NCI-H1092 (cell line): Measurements from ENCODE around the gene FNTB.

Experiments used
- DNase-seq: peaks from one replicate; lab custom pipeline; 2025; lab: John Stamatoyannopoulos, UW

FNTB gene

DNA sequence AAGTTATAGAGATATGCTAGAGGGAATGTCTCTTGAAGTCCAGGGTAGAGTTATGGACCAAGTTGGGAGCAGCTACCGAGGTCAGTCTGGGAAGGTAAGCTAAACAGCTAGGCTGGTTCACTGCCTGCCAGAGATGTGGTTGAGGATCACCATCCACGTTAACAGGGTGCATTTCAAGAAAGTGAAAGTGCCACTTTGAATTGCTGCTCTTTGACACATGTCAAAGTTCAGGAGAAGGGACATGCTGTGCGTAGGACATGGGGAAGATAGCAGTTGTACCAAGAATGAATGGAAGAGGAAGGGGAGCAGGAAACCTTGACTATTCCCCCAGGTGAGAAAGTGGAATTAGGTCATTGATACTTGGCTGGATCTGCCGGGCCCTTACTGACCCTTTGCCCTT is 66.1 kb downstream of the FNTB start:
- DNase-seq, result no peak

DNA sequence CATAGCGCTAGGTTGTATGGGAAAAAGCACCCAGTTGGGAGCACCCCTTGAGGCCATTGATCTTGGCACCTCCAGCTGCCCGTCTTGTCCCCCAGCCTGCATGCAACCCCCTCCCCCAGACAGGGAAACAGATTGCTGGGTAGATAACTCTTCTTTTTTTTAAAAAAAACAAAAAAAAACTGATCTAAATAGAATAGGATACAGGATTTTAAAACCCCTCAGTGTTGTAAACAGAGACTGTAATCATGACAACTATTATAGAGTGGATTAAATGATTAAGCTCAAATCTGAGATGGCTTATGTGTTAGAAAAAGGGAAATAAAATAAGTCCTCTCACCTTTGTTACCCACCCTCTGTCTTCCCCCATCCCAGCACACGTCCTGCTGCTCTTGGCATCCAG is 66.8 kb downstream of the FNTB start:
- DNase-seq, result no peak

DNA sequence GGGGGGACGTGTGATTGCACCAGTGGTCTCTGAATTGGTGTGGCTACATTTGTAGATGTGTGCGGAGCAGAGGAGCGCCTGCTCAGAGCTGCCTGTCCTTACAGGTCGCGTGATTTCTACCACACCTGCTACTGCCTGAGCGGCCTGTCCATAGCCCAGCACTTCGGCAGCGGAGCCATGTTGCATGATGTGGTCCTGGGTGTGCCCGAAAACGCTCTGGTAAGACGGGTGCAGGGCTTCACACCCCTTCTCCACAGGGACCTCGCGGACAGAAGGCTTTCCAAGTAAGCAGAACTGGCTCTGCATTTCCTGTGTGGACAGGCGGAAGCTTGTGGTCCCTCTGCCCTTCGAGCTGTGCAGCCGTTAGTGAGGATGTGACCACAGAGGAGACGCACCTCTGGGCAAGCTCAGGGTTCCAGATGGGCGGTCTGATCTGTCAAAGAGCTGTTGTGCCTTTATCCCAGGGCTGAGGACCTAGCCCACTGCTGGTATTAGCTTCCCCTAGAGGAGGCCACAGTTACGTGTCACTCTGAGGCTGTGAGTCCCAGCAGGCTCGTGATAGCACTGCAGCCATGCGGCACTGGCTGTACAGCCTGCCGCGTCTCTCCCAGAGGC is 67.9 kb downstream of the FNTB start:
- no peak for DNase-seq

DNA sequence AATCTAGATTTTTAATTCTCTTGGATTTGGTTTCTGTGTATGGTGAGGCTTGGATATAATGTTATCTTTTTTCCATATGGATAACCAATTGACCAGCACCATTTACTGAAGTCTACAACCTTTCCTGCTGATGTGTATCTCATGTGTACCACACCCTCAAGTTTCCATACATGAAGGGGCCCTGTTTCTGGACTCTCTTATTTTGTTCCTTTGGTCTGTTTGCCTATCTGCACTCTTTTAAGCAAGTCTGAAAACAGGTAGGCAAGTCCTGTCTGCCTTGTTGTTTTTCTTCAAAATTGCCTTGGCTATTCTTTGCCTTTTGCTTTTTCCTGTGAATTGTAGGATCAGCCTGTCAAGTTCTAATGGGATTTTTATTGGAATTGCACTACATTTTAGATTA is 71.0 kb downstream of the FNTB start:
- no peak for DNase-seq

DNA sequence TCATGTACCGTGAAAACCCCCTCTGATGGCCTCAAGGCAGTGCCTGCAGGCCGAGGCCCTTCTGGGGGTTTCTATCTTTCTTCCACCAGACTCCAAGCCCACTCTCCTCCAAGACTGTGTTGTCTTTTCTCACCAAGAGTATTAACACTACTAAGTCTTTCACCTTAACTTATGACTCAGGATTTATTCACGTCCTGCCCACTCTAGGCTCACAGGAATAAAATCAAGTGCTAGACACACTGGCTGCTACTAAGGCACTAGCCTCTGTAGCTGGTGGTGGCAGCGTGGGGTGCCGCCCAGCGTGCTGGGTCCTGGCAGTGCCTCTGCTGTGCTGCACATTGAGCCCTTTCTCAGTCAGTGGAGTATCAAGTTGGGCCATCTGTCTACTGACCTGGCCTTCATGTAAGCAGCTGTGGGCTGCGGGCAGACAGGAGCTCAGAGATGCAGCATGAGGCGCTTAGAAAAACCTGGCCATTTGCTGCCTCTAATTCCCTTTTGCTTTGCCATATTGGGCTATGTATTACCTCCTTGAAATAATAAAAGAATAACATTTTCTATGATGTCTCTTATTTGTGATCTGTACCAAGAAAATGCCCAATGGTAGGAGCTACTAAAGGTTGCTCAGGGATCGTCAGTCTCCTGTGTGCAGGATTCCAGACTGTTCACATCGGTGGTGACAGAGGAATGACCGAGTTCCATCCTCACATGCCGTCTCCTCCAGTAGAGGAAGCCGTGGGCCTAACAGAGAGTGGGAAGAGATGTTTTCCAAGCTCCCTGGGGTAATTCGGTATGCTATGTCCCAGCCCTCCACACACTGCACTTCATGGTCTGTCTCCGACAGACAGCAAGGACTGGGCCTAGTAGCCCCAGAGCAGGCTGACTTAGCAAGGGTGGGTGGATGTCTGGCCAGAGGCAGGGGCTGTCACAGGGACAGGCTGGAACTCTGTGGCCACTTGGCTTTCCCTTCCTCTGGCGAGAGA is 75.7 kb downstream of the FNTB start:
- no peak for DNase-seq

DNA sequence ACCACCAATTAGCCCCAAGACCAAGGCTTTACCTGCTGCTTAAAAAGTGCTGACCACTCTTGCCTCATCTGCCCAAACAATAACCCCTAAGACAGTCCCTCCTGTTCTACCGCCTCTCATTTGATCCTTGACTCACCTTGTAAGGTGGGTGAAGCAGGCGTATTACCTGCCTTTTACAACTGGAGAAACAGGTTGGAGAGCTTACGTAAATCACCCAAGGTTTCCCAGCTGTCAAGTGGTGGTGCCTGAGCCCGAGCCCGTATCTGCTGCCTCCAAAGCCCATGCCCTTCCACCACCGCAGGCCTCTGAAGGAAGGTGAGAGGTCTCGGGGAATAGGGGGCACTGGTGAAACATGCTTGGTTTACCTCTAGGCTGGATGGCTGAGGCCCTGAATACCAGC is 79.0 kb downstream of the FNTB start:
- no peak for DNase-seq

- DNase-seq, result no peak
Observed at GRCh38 chr14:65069874-65070413, 83.2 kb downstream of the FNTB start.

DNA sequence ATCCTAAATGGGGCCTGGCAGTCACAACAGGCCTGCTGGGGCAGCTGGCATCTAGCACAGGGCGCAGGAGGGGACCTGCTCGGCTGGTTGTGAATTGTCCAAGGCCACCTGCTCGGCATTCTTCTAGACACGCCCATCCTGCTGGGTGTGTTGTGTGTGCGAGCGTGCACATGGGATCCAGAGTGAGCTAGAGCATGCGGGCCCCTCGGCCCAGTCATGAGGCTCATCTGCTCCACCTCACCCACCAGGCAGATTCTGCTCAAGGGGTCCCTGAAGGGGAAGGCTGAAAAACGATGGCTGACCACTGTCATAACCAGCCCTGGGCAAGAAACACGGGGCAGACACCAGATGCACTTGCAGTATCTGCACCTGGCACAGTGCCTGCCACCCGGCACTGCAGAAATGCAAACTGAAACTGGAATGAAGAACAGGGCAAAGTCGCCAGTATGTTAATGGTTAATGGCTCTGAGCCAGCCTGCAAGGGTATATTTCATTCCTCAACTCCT is 83.8 kb downstream of the FNTB start:
- DNase-seq, result no peak

DNA sequence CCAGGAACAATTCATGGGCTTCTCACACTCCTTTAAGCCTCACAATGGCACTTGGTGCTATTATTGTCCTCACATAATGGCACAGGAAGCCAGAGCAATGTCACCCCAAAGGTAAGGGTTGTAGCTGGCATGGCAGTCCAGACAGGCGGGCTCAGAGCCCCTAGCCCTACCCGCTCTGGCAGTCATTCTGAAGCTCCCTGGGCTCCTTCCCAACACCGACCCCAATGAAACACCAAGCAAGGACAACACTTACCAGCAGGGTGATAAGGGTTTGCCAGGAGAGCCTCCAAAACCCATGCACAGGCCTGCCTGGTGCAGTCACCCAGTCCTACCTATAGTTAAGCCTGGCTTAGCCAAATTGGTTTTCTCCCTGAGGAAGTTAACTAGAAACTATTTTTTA is 84.8 kb downstream of the FNTB start:
- no peak for DNase-seq

DNA sequence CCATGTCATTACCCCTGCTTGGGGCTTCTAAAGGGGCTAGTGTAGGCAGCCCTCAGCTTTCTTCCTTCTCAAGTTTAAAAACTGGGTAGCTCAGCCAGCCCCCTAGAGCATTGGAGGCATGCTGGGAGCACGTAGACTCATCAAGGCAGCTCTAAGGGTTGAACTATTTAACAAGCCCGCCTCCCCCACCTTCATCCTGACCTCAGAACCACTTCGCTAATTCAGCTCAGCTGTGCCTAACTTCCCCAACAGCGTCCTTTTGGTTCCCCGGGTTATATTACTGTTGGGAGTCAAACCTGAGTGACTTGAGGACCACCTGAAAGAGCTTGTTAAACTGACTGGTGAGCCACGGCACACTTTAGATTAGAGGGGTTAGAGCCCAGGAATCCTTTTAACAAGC is 85.6 kb downstream of the FNTB start:
- no peak for DNase-seq

DNA sequence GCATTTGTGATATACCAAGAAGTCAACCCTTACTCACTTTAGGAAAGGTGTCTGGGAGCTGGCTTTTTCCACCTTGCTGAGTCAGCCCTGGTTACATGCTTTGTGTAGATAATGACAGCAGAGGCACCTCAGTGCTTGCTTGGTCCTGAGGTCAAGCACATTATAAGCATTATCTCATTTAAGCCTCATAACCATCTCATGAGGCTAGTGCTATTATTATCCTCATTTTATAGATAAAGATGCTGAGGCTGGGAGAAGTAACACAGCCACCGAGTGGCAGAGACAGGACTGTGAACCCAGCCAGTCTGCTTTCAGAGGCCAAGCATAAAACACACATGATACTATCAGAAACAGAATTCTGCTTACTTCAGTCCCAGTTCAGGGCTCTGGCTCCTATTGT is 86.2 kb downstream of the FNTB start:
- DNase-seq, result no peak

DNA sequence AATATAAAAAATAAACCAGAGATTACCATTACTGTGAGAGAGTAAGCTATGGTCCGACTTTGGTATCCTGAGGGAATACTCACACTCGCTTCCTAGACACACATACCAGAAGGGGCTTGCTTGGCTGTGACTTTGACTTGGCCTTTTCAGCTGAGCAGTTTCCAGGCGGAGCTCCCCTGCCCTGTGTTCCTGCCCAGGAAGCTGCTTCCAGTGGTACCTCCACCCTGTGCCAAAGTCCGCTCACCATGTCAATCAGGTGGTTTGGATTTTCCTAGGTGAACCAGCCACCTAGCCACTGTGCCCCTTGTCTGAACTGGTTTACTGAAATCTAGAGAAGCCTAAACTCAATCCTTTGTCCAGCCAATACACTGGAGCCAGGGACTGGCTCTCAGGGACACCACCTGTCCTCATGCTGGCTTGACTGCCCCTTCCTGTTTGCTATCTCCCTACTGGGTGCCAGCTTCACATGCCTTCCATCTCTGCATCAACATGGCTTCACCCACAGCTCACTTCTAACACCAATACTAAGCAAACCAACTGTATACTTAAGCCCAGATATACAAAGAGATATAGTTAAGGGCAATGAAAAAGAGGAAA is 87.0 kb downstream of the FNTB start:
- no peak for DNase-seq

- DNase-seq, result no peak
Observed at GRCh38 chr14:65074449-65075150, 87.9 kb downstream of the FNTB start.

- DNase-seq, result no peak
Observed at GRCh38 chr14:65075628-65076325, 89.1 kb downstream of the FNTB start.

DNA sequence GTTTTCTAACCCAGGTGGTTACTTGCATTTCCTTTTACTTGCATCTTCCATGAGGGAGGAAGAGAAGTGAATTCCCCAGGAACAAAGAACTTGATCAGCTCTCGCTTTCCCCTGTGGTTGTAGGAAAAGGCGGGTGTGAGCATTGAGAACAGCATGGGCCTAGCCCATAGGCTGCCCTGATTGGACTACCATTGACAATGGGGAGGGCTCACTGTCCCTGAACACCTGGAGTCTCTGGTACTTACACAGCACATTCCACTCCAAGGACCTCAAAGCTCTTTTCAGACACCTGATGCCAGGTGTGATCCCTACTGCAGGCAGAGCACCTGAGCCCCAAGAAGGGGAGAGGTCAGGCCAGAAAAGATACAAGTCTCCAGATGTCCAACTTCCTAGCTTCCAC is 90.6 kb downstream of the FNTB start:
- no peak for DNase-seq

DNA sequence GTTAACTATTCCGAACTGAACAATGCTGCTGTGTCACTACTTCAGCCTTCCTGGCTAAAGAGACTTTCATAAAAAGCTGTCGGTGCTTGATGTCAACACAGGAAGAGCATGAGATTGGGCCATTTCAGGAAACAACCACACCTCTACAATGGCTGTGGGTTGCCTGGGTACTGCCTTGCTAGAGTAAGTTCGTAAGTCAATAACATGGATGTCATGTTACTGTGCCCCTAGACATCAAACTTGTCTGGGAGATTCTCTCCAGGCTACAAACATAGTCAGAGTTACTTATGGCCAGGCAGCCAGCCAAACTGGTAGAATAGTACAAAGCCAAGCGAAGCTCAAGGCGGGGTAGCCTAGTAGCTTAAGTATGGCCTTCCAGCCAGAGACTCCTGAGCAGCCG is 92.5 kb downstream of the FNTB start:
- no peak for DNase-seq

DNA sequence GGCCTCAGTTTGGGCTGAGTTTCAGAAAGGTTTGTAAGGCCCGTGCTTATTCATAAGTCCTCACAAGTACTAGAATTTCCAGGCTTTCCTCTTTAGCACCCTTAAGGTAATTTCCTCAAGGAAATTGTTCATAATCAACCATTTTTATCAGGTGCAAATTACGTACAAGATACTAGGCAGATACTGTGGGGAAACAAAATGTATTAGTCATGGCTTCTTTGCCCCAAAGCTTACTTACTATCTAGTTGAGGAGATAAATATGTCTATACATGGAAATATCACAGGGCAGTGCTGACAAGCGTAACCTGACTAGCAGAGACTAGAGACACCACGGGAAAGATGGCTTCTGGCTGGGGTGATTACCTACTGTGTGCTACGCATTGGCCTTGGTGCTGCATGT is 93.1 kb downstream of the FNTB start:
- no peak for DNase-seq

DNA sequence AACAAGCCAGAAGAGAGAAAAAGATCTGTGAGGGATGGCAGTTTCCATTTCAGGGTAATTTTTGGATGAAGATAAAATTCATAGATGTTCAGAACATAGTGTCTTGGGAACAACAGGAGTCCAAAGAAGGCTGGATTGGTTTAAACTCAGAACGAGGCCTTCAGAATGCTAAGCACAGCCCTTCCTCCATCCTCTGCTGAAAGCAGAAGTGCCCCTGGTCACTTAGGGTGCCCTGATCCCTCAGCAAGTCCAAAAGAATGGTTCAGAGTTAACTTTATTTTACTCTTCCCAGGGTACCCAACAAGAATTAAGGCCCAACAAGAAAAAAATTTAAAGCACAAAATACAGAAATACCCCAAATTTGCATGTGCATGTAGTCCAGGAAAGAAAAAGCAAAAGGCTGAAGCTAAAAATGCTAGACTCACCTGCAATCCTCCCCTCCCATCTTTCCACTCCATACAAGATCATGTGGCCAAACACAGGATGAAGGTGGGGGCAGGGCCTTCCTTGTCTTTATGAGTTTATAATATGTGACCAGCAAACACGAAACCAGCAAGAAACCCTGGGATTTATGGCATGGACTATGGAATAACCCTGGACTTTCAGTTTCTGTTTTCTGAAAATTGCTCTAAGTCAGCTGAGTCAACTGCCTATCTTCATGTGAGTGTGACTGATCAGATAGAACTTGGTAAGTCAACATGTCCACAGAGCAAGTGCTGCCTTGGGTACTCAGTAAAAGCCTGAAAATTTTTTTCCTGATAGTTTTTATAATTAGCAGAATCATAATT is 94.5 kb downstream of the FNTB start:
- DNase-seq, result no peak

- no peak for DNase-seq
Observed at GRCh38 chr14:65082930-65083329, 96.2 kb downstream of the FNTB start.
